ENCODE data around the gene ADRA1B.

Gene ADRA1B

GRCh38 chr5:159928122-159928909 is 12.0 kb downstream of the ADRA1B start:
- H3K4me3 ChIP-seq (ENCODE audit: insufficient read depth, low read depth, low read length), result no peak overlapping the region

GRCh38 chr5:159929176-159929575 is 12.9 kb downstream of the ADRA1B start:
- no CpG with 5 or more reads among the region's 1 CpG for WGBS, 2 experiments
- no peaks in the 10 kb centered on the region for H3K27me3 ChIP-seq (ENCODE audit: control insufficient read depth, insufficient read depth, low read length, poor library complexity, severe bottlenecking)
- no peaks in the 10 kb centered on the region for H3K36me3 ChIP-seq (ENCODE audit: control insufficient read depth, insufficient read depth, low read length)
- no peaks in the 10 kb centered on the region for H3K9me3 ChIP-seq (ENCODE audit: control insufficient read depth, low read length)
- H3K27ac ChIP-seq (ENCODE audit: insufficient read depth, low read depth, low read length, poor library complexity, severe bottlenecking), result no peak overlapping the region
- no peaks in the 10 kb centered on the region for H3K4me1 ChIP-seq (ENCODE audit: control insufficient read depth, insufficient read depth, low read length)
- no peak overlapping the region for H3K4me3 ChIP-seq (ENCODE audit: insufficient read depth, low read depth, low read length)

More at GRCh38 chr5:159928122-159928909, 12.0 kb downstream of the ADRA1B start:
- no peaks in the 10 kb centered on the region for H3K36me3 ChIP-seq (ENCODE audit: control insufficient read depth, insufficient read depth, low read length)
- H3K9me3 ChIP-seq (ENCODE audit: control insufficient read depth, low read length), result no peaks in the 10 kb centered on the region
- H3K4me1 ChIP-seq (ENCODE audit: control insufficient read depth, insufficient read depth, low read length), result no peaks in the 10 kb centered on the region
- H3K27me3 ChIP-seq (ENCODE audit: control insufficient read depth, insufficient read depth, low read length, poor library complexity, severe bottlenecking), result no peaks in the 10 kb centered on the region
- no peak overlapping the region for H3K27ac ChIP-seq (ENCODE audit: insufficient read depth, low read depth, low read length, poor library complexity, severe bottlenecking)
- WGBS, 2 experiments, result 85 to 87% methylated on average over 12 of the region's 12 CpGs

GRCh38 chr5:159933531-159934485 is 17.5 kb downstream of the ADRA1B start:
- Histone ChIP-seq H3K27ac (ENCODE audit: insufficient read depth, low read depth, low read length, poor library complexity, severe bottlenecking) (no peak overlapping the region), H3K36me3 (ENCODE audit: control insufficient read depth, insufficient read depth, low read length) (no peaks in the 10 kb centered on the region), H3K4me1 (ENCODE audit: control insufficient read depth, insufficient read depth, low read length) (no peaks in the 10 kb centered on the region), H3K4me3 (ENCODE audit: insufficient read depth, low read depth, low read length) (no peak overlapping the region), H3K9me3 (ENCODE audit: control insufficient read depth, low read length) (no peaks in the 10 kb centered on the region), H3K27me3 (ENCODE audit: control insufficient read depth, insufficient read depth, low read length, poor library complexity, severe bottlenecking) (no peaks in the 10 kb centered on the region)
- WGBS, 2 experiments, result 87 to 93% methylated on average over 10 of the region's 10 CpGs

DNA sequence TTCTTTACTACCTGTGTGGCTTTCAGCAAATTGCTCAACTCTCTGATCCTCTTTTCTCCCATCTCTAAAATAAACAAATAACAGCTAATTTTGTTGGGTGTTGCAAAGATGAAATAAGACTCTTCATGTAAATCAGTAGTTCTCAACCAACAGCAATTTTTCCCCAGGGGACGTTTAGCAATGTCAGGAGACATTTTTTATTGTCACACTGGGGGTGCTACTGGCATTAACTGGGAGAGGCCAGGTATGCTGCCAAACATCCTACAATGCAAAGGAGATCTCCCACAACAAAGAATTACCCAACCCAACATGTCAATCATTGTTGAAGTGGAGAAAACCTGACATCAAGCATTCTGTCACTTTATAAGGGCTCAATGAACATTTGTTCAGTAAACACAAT is 19.7 kb downstream of the ADRA1B start:
- Histone ChIP-seq H3K27ac (ENCODE audit: insufficient read depth, low read depth, low read length, poor library complexity, severe bottlenecking) (no peak overlapping the region), H3K4me3 (ENCODE audit: insufficient read depth, low read depth, low read length) (no peak overlapping the region), H3K9me3 (ENCODE audit: control insufficient read depth, low read length) (no peaks in the 10 kb centered on the region), H3K4me1 (ENCODE audit: control insufficient read depth, insufficient read depth, low read length) (no peaks in the 10 kb centered on the region), H3K27me3 (ENCODE audit: control insufficient read depth, insufficient read depth, low read length, poor library complexity, severe bottlenecking) (no peaks in the 10 kb centered on the region), H3K36me3 (ENCODE audit: control insufficient read depth, insufficient read depth, low read length) (no peaks in the 10 kb centered on the region)
- whole genome bisulfite sequencing, 2 experiments, result 60 to 88% methylated on average over 1 of the region's 1 CpG

GRCh38 chr5:159936686-159937329 is 20.5 kb downstream of the ADRA1B start:
- Histone ChIP-seq H3K27me3 (ENCODE audit: control insufficient read depth, insufficient read depth, low read length, poor library complexity, severe bottlenecking) (no peaks in the 10 kb centered on the region), H3K4me1 (ENCODE audit: control insufficient read depth, insufficient read depth, low read length) (no peaks in the 10 kb centered on the region), H3K4me3 (ENCODE audit: insufficient read depth, low read depth, low read length) (no peak overlapping the region), H3K9me3 (ENCODE audit: control insufficient read depth, low read length) (no peaks in the 10 kb centered on the region), H3K27ac (ENCODE audit: insufficient read depth, low read depth, low read length, poor library complexity, severe bottlenecking) (no peak overlapping the region), H3K36me3 (ENCODE audit: control insufficient read depth, insufficient read depth, low read length) (no peaks in the 10 kb centered on the region)
- WGBS, 2 experiments, result 94% methylated on average over 6 of the region's 6 CpGs

DNA sequence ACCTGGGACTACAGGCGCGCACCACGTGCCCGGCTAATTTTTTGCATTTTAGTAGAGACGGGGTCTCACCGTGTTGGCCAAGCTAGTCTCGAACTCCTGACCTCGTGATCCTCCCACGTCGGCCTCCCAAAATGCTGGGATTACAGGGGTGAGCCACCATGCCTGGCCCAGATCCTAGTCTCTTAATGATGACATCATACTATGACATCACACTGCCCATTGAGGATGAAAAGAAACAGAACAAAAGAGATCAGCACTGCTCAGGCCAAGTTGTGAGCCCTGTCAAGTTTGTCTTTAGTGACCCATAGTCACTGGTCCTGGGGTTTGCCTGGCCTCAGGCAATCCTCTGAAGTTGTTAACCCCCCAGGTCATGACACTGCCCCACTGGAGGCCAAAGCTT is 21.3 kb downstream of the ADRA1B start:
- Histone ChIP-seq H3K4me1 (ENCODE audit: control insufficient read depth, insufficient read depth, low read length) (no peaks in the 10 kb centered on the region), H3K36me3 (ENCODE audit: control insufficient read depth, insufficient read depth, low read length) (no peaks in the 10 kb centered on the region), H3K4me3 (ENCODE audit: insufficient read depth, low read depth, low read length) (no peak overlapping the region), H3K27ac (ENCODE audit: insufficient read depth, low read depth, low read length, poor library complexity, severe bottlenecking) (no peak overlapping the region), H3K27me3 (ENCODE audit: control insufficient read depth, insufficient read depth, low read length, poor library complexity, severe bottlenecking) (no peaks in the 10 kb centered on the region), H3K9me3 (ENCODE audit: control insufficient read depth, low read length) (no peaks in the 10 kb centered on the region)
- WGBS, 2 experiments, result 90 to 91% methylated on average over 10 of the region's 10 CpGs

DNA sequence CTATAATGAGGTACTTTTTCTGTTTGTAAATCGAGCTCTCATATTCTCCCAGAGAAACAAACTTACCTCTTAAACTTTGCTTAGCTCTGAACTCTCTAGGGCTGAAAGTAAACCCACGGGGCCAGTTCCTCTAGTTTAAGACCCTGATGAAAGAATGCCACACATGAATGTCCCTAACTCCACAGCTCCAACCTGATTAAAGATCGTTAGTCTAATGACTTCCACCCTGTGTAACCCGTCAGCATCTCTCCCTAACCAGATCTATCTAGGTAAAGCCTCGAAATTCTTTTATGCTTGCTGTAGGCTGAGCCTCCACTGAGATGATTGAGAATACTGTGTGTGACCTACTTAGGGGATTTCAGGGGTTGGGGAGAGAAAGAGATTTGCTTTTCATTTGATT is 27.0 kb downstream of the ADRA1B start:
- Histone ChIP-seq H3K9me3 (ENCODE audit: control insufficient read depth, low read length) (no peaks in the 10 kb centered on the region), H3K36me3 (ENCODE audit: control insufficient read depth, insufficient read depth, low read length) (no peaks in the 10 kb centered on the region), H3K27me3 (ENCODE audit: control insufficient read depth, insufficient read depth, low read length, poor library complexity, severe bottlenecking) (no peaks in the 10 kb centered on the region), H3K4me3 (ENCODE audit: insufficient read depth, low read depth, low read length) (no peak overlapping the region), H3K27ac (ENCODE audit: insufficient read depth, low read depth, low read length, poor library complexity, severe bottlenecking) (no peak overlapping the region), H3K4me1 (ENCODE audit: control insufficient read depth, insufficient read depth, low read length) (peaks cover 7% of the 10 kb centered on the region)
- 81 to 88% methylated on average over 5 of the region's 5 CpGs for WGBS, 2 experiments

DNA sequence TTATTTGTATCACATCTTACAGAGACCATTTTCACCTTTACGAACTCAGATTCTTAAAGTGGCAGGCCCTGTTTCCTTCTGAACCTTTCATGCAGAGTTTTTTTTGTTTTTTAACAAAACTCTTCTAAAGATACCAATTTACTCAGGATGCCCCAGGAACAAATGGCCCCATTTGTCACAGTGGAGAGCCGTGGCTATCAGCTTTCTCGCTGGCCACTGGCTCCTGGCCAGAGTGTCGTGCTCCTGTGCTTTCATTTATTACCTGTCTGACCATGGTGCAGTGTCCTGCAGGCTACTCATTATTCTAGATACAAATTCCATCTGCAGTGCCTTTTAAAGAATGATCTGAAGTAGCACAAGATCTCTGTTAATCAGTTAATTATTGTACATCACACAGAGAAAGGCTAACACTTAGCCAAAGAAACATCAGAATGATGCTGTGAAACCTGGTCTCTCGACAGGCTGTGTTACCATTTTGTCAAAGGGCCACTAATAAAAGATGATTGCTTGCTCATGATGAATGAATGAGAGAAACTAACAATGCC is 27.8 kb downstream of the ADRA1B start:
- Histone ChIP-seq H3K9me3 (ENCODE audit: control insufficient read depth, low read length) (no peaks in the 10 kb centered on the region), H3K4me3 (ENCODE audit: insufficient read depth, low read depth, low read length) (no peak overlapping the region), H3K4me1 (ENCODE audit: control insufficient read depth, insufficient read depth, low read length) (peaks cover 7% of the 10 kb centered on the region), H3K36me3 (ENCODE audit: control insufficient read depth, insufficient read depth, low read length) (no peaks in the 10 kb centered on the region), H3K27ac (ENCODE audit: insufficient read depth, low read depth, low read length, poor library complexity, severe bottlenecking) (no peak overlapping the region), H3K27me3 (ENCODE audit: control insufficient read depth, insufficient read depth, low read length, poor library complexity, severe bottlenecking) (no peaks in the 10 kb centered on the region)
- 79 to 86% methylated on average over 5 of the region's 5 CpGs for WGBS, 2 experiments

DNA sequence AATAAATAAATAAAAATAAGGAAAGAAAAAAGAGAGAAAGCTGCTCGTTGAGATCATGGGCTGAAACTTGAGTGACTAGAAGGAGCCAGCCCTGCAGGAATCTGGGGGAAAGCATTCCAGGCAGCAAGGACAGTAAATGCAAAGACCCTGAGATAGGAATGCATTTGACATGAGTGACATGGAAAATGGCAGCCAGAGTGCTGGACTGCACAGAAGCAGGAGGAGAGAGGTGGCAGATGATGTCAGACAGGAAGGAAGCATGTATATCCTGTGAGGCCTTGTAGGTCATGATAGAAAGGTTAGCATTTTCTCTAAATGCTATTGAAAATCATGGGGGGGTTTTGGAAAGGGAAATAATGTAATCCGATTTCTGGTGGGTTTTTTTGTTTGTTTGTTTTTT is 29.1 kb downstream of the ADRA1B start:
- WGBS, 2 experiments, result 87 to 97% methylated on average over 2 of the region's 2 CpGs
- no peaks in the 10 kb centered on the region for H3K27me3 ChIP-seq (ENCODE audit: control insufficient read depth, insufficient read depth, low read length, poor library complexity, severe bottlenecking)
- H3K4me1 ChIP-seq (ENCODE audit: control insufficient read depth, insufficient read depth, low read length), result peaks cover 7% of the 10 kb centered on the region
- H3K36me3 ChIP-seq (ENCODE audit: control insufficient read depth, insufficient read depth, low read length), result no peaks in the 10 kb centered on the region
- H3K9me3 ChIP-seq (ENCODE audit: control insufficient read depth, low read length), result no peaks in the 10 kb centered on the region
- H3K27ac ChIP-seq (ENCODE audit: insufficient read depth, low read depth, low read length, poor library complexity, severe bottlenecking), result no peak overlapping the region
- no peak overlapping the region for H3K4me3 ChIP-seq (ENCODE audit: insufficient read depth, low read depth, low read length)
